Measurements from ENCODE around the gene EBF3.

DNA sequence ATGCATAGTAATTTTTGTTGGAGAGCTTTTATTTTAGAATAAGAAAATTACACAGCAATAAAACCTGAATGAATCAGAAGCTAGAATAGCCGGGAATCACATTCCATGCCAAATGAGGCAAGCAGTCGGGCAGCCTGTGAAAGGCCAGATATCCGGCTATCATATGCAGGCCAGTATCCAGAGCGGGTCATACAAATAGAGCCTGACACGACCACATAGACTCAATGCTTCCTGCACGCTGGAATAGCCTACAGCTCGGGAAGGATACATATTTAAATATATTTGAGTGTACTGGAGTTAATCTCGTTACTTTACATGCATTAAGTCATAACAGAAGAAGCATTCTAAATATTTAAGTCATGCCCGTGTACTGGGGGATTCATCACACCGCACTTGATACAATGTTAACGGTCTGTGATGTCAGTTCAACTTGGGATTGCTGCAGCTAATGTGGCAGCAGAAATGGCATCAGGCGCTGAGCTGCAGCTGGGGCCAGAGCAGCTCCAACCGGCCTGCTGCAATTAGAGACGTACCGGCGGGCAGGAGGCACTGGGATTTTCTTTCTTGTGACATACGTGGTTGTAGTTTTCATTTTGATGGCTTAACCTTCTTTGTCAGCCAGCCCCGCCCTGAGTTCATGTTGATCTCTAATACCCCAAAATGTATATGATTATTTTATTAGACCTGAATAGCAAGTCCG lies 112.0 kb downstream of the EBF3 start:
- TF ChIP-seq POLR2A (IDR thresholded peaks at IDR 0.05): no peak
- TF ChIP-seq CTCF (IDR thresholded peaks at IDR 0.05): no peak
